Liver (tissue), 3 donors: ENCODE results near the gene PPIL4.

Experiments used
- ATF3 ChIP-seq: IDR thresholded peaks from 2 replicates; pipeline ENCODE4 v1.6.1; 2016; ENCODE audit warnings: antibody characterized with exemption
- CTCF ChIP-seq: fragments of 150-350 bp; IDR thresholded peaks from 2 replicates; pipeline ENCODE4 v1.5.1; 2017; ENCODE audit warnings: improper control_type of control experiment, low read depth, low read length; ENCODE audit not compliant: missing input control
- FOXA1 ChIP-seq: IDR thresholded peaks from 2 replicates; pipeline ENCODE4 v1.6.1; 2016; ENCODE audit warnings: antibody characterized with exemption
- GABPA ChIP-seq, 2 donors: IDR thresholded peaks in 1 of 2; conservative IDR thresholded peaks in 1 of 2; 2 replicates each; pipeline ENCODE4 v1.6.1; 2016; ENCODE audit warnings: antibody characterized with exemption in 2 of 2, mild to moderate bottlenecking in 1 of 2, moderate library complexity in 1 of 2
- JUND ChIP-seq, 2 donors: IDR thresholded peaks; 2 replicates each; pipeline ENCODE4 v1.6.1; 2016; ENCODE audit warnings: antibody characterized with exemption in 2 of 2
- MAX ChIP-seq: IDR thresholded peaks from 2 replicates; pipeline ENCODE4 v1.6.1; 2016; ENCODE audit warnings: antibody characterized with exemption
- NR2F2 ChIP-seq: IDR thresholded peaks from 2 replicates; pipeline ENCODE4 v1.6.1; 2016; ENCODE audit warnings: antibody characterized with exemption
- RAD21 ChIP-seq, 2 donors: IDR thresholded peaks; 2 replicates each; pipeline ENCODE4 v1.6.1; 2016; ENCODE audit warnings: antibody characterized with exemption in 2 of 2, mild to moderate bottlenecking in 2 of 2
- REST ChIP-seq: IDR thresholded peaks from 2 replicates; pipeline ENCODE4 v1.6.1; 2016; ENCODE audit warnings: antibody characterized with exemption, mild to moderate bottlenecking
- RXRA ChIP-seq, 2 donors: IDR thresholded peaks; 2 replicates each; pipeline ENCODE4 v1.6.1; 2017 to 2018; ENCODE audit warnings: antibody characterized with exemption in 2 of 2, mild to moderate bottlenecking in 1 of 2
- SP1 ChIP-seq: IDR thresholded peaks from 2 replicates; pipeline ENCODE4 v1.6.1; 2018; ENCODE audit warnings: antibody characterized with exemption, mild to moderate bottlenecking
- TAF1 ChIP-seq: conservative IDR thresholded peaks from 2 replicates; pipeline ENCODE4 v1.6.1; 2016; ENCODE audit warnings: antibody characterized with exemption, mild to moderate bottlenecking
- YY1 ChIP-seq: IDR thresholded peaks from 2 replicates; pipeline ENCODE4 v1.6.1; 2016; ENCODE audit warnings: antibody characterized with exemption, mild to moderate bottlenecking
- donor health status: healthy.
- donor health status: healthy.

GRCh38 chr6:149545258-149545753, 537 bp downstream of the PPIL4 start:
- TF ChIP-seq CTCF (no peak), RAD21 (IDR thresholded peaks at IDR 0.05) (no peak), MAX (no peak), FOXA1 (no peak), REST (no peak), GABPA (IDR thresholded peaks at IDR 0.05 in 1 of 2, conservative IDR thresholded peaks at IDR 0.05 in 1 of 2) (no peak), TAF1 (no peak), ATF3 (no peak), RXRA (IDR thresholded peaks at IDR 0.05) (no peak), JUND (IDR thresholded peaks at IDR 0.05) (no peak), SP1 (no peak), YY1 (no peak), NR2F2 (no peak)
